Peyer's patch (tissue), 4 donors: ENCODE data around the gene TUBB8. TPM values are rescaled to one million over a fixed set of nuclear protein-coding genes. Genes with fewer than 3 reads are reported as not detected.

ENCODE experiments used
- DNase-seq, 3 donors: peaks; one replicate each; pipeline ENCODE4 v3.0.0-alpha.2; 2017 to 2019
- H3K27ac ChIP-seq, 4 donors: fragments of 200-600 bp; sonication (generic); one replicate each; pipeline ENCODE4 v1.5.1; 2016 to 2019
- H3K27me3 ChIP-seq, 2 donors: fragments of 200-600 bp; sonication (generic); one replicate each; pipeline ENCODE4 v1.5.1; 2019
- H3K36me3 ChIP-seq, 3 donors: fragments of 200-600 bp; sonication (generic); one replicate each; pipeline ENCODE4 v1.5.1; 2016 to 2019
- H3K4me1 ChIP-seq, 4 donors: fragments of 200-600 bp; sonication (generic); one replicate each; pipeline ENCODE4 v1.5.1; 2016 to 2019
- H3K4me3 ChIP-seq, 4 donors: fragments of 200-600 bp; sonication (generic); 1 replicate in 3 of 4; 2 replicates in 1 of 4; pipeline ENCODE4 v1.5.1; 2016 to 2019; ENCODE audit warnings: mild to moderate bottlenecking in 1 of 4
- H3K9me3 ChIP-seq, 4 donors: fragments of 200-600 bp; sonication (generic); one replicate each; pipeline ENCODE4 v1.5.1; 2016 to 2019; ENCODE audit warnings: mild to moderate bottlenecking in 1 of 4
- POLR2A ChIP-seq, 2 donors: fragments of 450-650 bp; IDR thresholded peaks; one replicate each; pipeline ENCODE4 v1.5.1; 2017; ENCODE audit warnings: antibody characterized with exemption in 2 of 2, mild to moderate bottlenecking in 2 of 2, moderate library complexity in 2 of 2
- total RNA-seq, 4 donors: library from RNA; depleted of rRNA; stranded (reverse); fragments of >200 nt; gene quantifications; one replicate each; pipeline ENCODE4 v1.1.0, GENCODE V29; 2016
- TF ChIP-seq, protein P1 (sequence below), 6 experiments: fragments of 450-650 bp in 4 of 6; fragments of 200-600 bp in 2 of 6; sonication (generic) in 1 of 6; IDR thresholded peaks; one replicate each; pipeline ENCODE4 v1.5.1; 2017 to 2019; ENCODE audit warnings: antibody characterized with exemption in 6 of 6, mild to moderate bottlenecking in 3 of 6, moderate library complexity in 1 of 6

The TUBB8 gene
- total RNA-seq, 4 donors from 2014 or later, result not detected

GRCh38 chr10:92153-92552 lies 43.1 kb upstream of the TUBB8 start:
- TF ChIP-seq, protein P1, sequence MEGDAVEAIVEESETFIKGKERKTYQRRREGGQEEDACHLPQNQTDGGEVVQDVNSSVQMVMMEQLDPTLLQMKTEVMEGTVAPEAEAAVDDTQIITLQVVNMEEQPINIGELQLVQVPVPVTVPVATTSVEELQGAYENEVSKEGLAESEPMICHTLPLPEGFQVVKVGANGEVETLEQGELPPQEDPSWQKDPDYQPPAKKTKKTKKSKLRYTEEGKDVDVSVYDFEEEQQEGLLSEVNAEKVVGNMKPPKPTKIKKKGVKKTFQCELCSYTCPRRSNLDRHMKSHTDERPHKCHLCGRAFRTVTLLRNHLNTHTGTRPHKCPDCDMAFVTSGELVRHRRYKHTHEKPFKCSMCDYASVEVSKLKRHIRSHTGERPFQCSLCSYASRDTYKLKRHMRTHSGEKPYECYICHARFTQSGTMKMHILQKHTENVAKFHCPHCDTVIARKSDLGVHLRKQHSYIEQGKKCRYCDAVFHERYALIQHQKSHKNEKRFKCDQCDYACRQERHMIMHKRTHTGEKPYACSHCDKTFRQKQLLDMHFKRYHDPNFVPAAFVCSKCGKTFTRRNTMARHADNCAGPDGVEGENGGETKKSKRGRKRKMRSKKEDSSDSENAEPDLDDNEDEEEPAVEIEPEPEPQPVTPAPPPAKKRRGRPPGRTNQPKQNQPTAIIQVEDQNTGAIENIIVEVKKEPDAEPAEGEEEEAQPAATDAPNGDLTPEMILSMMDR (IDR thresholded peaks at IDR 0.05), result no peak
- TF ChIP-seq POLR2A (IDR thresholded peaks at IDR 0.05), result no peak

DNA sequence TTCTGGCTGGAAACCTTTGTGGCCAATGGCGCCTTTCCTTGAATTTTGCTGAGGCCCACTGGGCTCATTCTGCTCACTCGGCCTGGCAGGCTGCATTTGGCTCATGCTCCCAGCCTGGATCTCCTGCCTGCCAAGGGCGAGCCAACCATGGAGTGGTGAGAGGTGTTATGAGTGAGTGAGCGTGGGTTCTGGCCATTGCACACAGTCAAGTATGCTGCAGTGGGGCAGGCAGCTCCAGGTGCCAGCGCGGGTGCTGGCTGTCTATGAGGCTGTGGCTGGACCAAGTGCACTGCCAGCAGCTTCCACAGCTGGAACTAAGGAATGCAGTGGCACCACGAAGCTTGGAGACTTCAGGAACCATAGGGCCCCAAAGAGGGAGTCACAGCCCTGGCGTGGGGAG lies 42.2 kb upstream of the TUBB8 start:
- TF ChIP-seq, protein P1 (IDR thresholded peaks at IDR 0.05), result no peak
- no peak for TF ChIP-seq POLR2A (IDR thresholded peaks at IDR 0.05)
- DNase-seq, result no peak
- no peak overlapping the region for H3K4me3 ChIP-seq
- H3K27me3 ChIP-seq, result no peaks in the 10 kb centered on the region
- no peak overlapping the region for H3K27ac ChIP-seq
- peaks cover 0 to 4% (median 0%) of the 10 kb centered on the region in 4 donors for H3K9me3 ChIP-seq
- H3K36me3 ChIP-seq, result no peaks in the 10 kb centered on the region
- H3K4me1 ChIP-seq, result no peaks in the 10 kb centered on the region

More at GRCh38 chr10:92153-92552, 43.1 kb upstream of the TUBB8 start:
- DNase-seq, result no peak
- Histone ChIP-seq H3K27ac (no peak overlapping the region), H3K4me3 (no peak overlapping the region), H3K4me1 (no peaks in the 10 kb centered on the region), H3K9me3 (peaks cover 0 to 8% (median 2%) of the 10 kb centered on the region in 4 donors), H3K27me3 (no peaks in the 10 kb centered on the region), H3K36me3 (no peaks in the 10 kb centered on the region)

GRCh38 chr10:90161-90560 lies 41.1 kb upstream of the TUBB8 start:
- no peaks in the 10 kb centered on the region for H3K27me3 ChIP-seq
- H3K36me3 ChIP-seq, result no peaks in the 10 kb centered on the region
- TF ChIP-seq, protein P1 (IDR thresholded peaks at IDR 0.05), result no peak
- no peak for TF ChIP-seq POLR2A (IDR thresholded peaks at IDR 0.05)
- H3K27ac ChIP-seq, result no peak overlapping the region
- DNase-seq, result no peak
- no peak overlapping the region for H3K4me3 ChIP-seq
- no peaks in the 10 kb centered on the region for H3K9me3 ChIP-seq
- H3K4me1 ChIP-seq, result no peaks in the 10 kb centered on the region

GRCh38 chr10:89248-89647 lies 40.2 kb upstream of the TUBB8 start:
- H3K4me3 ChIP-seq, result no peak overlapping the region
- H3K27me3 ChIP-seq, result no peaks in the 10 kb centered on the region
- no peaks in the 10 kb centered on the region for H3K4me1 ChIP-seq
- no peak overlapping the region for H3K27ac ChIP-seq
- H3K9me3 ChIP-seq, result no peaks in the 10 kb centered on the region
- H3K36me3 ChIP-seq, result no peaks in the 10 kb centered on the region
- TF ChIP-seq, protein P1 (IDR thresholded peaks at IDR 0.05), result no peak
- no peak for TF ChIP-seq POLR2A (IDR thresholded peaks at IDR 0.05)
- no peak for DNase-seq

- no peak for DNase-seq
These were observed 39.2 kb upstream of the TUBB8 start for GRCh38 chr10:88253-88652.

More at GRCh38 chr10:88253-88652, 39.2 kb upstream of the TUBB8 start:
- Histone ChIP-seq H3K27ac (no peak overlapping the region), H3K9me3 (no peaks in the 10 kb centered on the region), H3K4me3 (no peak overlapping the region), H3K27me3 (no peaks in the 10 kb centered on the region), H3K4me1 (no peaks in the 10 kb centered on the region), H3K36me3 (no peaks in the 10 kb centered on the region)
- TF ChIP-seq, protein P1 (IDR thresholded peaks at IDR 0.05), result no peak
- TF ChIP-seq POLR2A (IDR thresholded peaks at IDR 0.05), result no peak
